CD14-positive monocyte (primary cell): ENCODE results near the gene CXADR. TPM values are rescaled to one million over a fixed set of nuclear protein-coding genes. Genes with fewer than 3 reads are reported as not detected.
"Not testable (repeated sequence)": the region's sequence is repeated elsewhere in the genome, so short reads cannot be mapped to it uniquely, and the experiment has no call there.

Experiments used
- DNase-seq, 3 donors: peaks; one replicate each; pipeline ENCODE4 v3.0.0-alpha.2; 2011 to 2022
- H2AFZ ChIP-seq: 2 replicates; pipeline ENCODE4 v1.6.0; 2012; ENCODE audit warnings: mild to moderate bottlenecking, low read depth, low read length, inconsistent platforms; ENCODE audit not compliant: insufficient read depth, poor library complexity, severe bottlenecking
- H3K27ac ChIP-seq, 2 donors: 1 replicate in 1 of 2; 2 replicates in 1 of 2; pipeline ENCODE4 v1.5.1; 2012 to 2013; ENCODE audit warnings: low read length in 2 of 2, control low read depth in 1 of 2, inconsistent platforms in 1 of 2, low read depth in 1 of 2, mild to moderate bottlenecking in 1 of 2
- H3K27me3 ChIP-seq, 2 donors: one replicate each; pipeline versions ENCODE4 v1.6.0 to v1.6.1; 2011 to 2013; ENCODE audit warnings: low read length in 2 of 2; ENCODE audit not compliant: control insufficient read depth in 2 of 2, insufficient read depth in 2 of 2
- H3K36me3 ChIP-seq, 2 donors: replicated peaks in 1 of 2; 1 replicate in 1 of 2; 2 replicates in 1 of 2; pipeline versions ENCODE4 v1.5.1 to v1.6.1; 2012 to 2013; ENCODE audit warnings: low read length in 2 of 2, control low read depth in 1 of 2, inconsistent platforms in 1 of 2, mild to moderate bottlenecking in 1 of 2; ENCODE audit not compliant: insufficient read depth in 2 of 2, control insufficient read depth in 1 of 2
- H3K4me1 ChIP-seq, 2 donors: 1 replicate in 1 of 2; 2 replicates in 1 of 2; pipeline versions ENCODE4 v1.5.1 to v1.6.1; 2012 to 2013; ENCODE audit warnings: low read length in 2 of 2, control low read depth in 1 of 2, inconsistent platforms in 1 of 2, mild to moderate bottlenecking in 1 of 2, moderate library complexity in 1 of 2; ENCODE audit not compliant: insufficient read depth in 2 of 2, control insufficient read depth in 1 of 2
- H3K4me2 ChIP-seq: replicated peaks from 2 replicates; pipeline ENCODE3; 2012; ENCODE audit warnings: low read length, moderate library complexity, mild to moderate bottlenecking; ENCODE audit not compliant: poor library complexity, severe bottlenecking; ENCODE audit errors: extremely low read depth
- H3K4me3 ChIP-seq, 3 experiments: fragments of 200-600 bp in 1 of 3; sonication (generic) in 1 of 3; replicated peaks in 1 of 3; 1 replicate in 2 of 3; 2 replicates in 1 of 3; pipeline ENCODE4 v1.5.1; 2011 to 2013; ENCODE audit warnings: low read length in 3 of 3, mild to moderate bottlenecking in 3 of 3, control low read depth in 2 of 3, low read depth in 2 of 3, inconsistent platforms in 1 of 3, moderate library complexity in 1 of 3
- H3K79me2 ChIP-seq: 2 replicates; pipeline ENCODE4 v1.6.0; 2012; ENCODE audit warnings: mild to moderate bottlenecking, control low read depth, inconsistent platforms, low read length, moderate library complexity; ENCODE audit not compliant: insufficient read depth
- H3K9ac ChIP-seq: 2 replicates; pipeline ENCODE4 v1.6.0; 2017; ENCODE audit warnings: low read length, mild to moderate bottlenecking; ENCODE audit not compliant: insufficient read depth, poor library complexity, severe bottlenecking
- H3K9me3 ChIP-seq, 2 donors: replicated peaks in 1 of 2; 1 replicate in 1 of 2; 2 replicates in 1 of 2; pipeline versions ENCODE4 v1.5.1 to v1.6.1; 2012 to 2013; ENCODE audit warnings: low read length in 2 of 2, control low read depth in 1 of 2; ENCODE audit not compliant: control insufficient read depth in 1 of 2, insufficient read depth in 1 of 2
- H4K20me1 ChIP-seq: 2 replicates; pipeline ENCODE4 v1.6.0; 2012; ENCODE audit warnings: mild to moderate bottlenecking, low read length, control low read depth, moderate library complexity; ENCODE audit not compliant: insufficient read depth
- H3K27ac Mint-ChIP-seq, 7 donors: one replicate each; pipeline ENCODE4 v1.8.0; 2020; ENCODE audit warnings: mild to moderate bottlenecking in 7 of 7, mixed read lengths in 7 of 7, moderate library complexity in 6 of 7, inconsistent platforms in 2 of 7
- H3K27me3 Mint-ChIP-seq, 3 donors: one replicate each; pipeline ENCODE4 v1.8.0; 2021 to 2022; ENCODE audit warnings: low read depth in 3 of 3, mild to moderate bottlenecking in 3 of 3, mixed read lengths in 3 of 3, moderate library complexity in 3 of 3, inconsistent platforms in 1 of 3
- H3K36me3 Mint-ChIP-seq, 2 donors: one replicate each; pipeline ENCODE4 v1.8.0; 2020; ENCODE audit warnings: mixed read lengths in 2 of 2, inconsistent platforms in 1 of 2, mild to moderate bottlenecking in 1 of 2
- H3K4me1 Mint-ChIP-seq: one replicate; pipeline ENCODE4 v1.8.0; 2020; ENCODE audit warnings: mild to moderate bottlenecking, mixed read lengths
- H3K4me3 Mint-ChIP-seq, 2 donors: one replicate each; pipeline ENCODE4 v1.8.0; 2020; ENCODE audit warnings: mild to moderate bottlenecking in 2 of 2, mixed read lengths in 2 of 2, moderate library complexity in 1 of 2
- H3K9me3 Mint-ChIP-seq, 7 donors: one replicate each; pipeline ENCODE4 v1.8.0; 2020 to 2022; ENCODE audit warnings: mixed read lengths in 7 of 7, mild to moderate bottlenecking in 6 of 7, moderate library complexity in 6 of 7, inconsistent platforms in 2 of 7
- CTCF ChIP-seq: fragments of 200-600 bp; IDR thresholded peaks from one replicate; pipeline ENCODE4 v1.8.0; 2022; ENCODE audit warnings: antibody characterized with exemption, mild to moderate bottlenecking
- WGBS: methylation state at CpG from one replicate; pipeline ENCODE4 v1.1.5; 2013; ENCODE audit warnings: missing lambda C conversion rate; ENCODE audit not compliant: insufficient coverage; 5-methylcytosine and 5-hydroxymethylcytosine counted together
- intact Hi-C, 2 donors: fragments of 100-400 bp; cut with micrococcal nuclease; formaldehyde crosslinking; loops; one replicate each; pipeline versions ENCODE4 v1.15.0 to v1.15.1; 2023
- polyA plus RNA-seq, 3 donors: library from polyadenylated mRNA; depleted of rRNA in 1 of 3; unstranded in 2 of 3; stranded (reverse) in 1 of 3; fragments of 300-500 nt in 2 of 3; fragments of >200 nt in 1 of 3; fragmentation: Illumina TruSeq in 2 of 3; gene quantifications; 1 replicate in 2 of 3; 2 replicates in 1 of 3; pipeline ENCODE4 v1.2.3, GENCODE V29; 2012 to 2021

The CXADR gene
- polyA plus RNA-seq, 3 donors, result not detected

DNA sequence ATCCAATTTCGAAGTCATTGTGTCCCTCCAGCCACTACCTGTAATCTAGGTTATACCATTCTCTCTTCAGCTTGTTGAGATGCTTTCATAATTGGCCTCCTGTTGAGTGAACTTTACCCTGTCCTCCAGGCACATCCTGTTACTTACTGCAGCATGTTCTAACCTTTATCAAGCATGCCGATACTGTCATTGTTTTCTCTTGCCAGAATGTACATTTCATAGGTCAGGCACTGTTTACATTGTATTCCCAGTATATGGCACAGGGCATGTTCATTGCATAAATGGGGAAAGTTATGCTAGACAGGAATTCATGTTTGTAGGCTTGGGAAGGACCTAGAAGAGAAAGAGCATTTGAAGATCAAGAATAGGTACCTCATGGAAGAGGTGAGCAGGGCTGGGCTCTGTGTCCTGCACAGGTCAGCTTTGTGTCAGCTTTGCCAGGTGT, 10.2 kb downstream of the CXADR start:
- Histone ChIP-seq H3K9me3 (no peaks in the 10 kb centered on the region), H3K79me2 (no peaks in the 10 kb centered on the region), H3K4me1 (no peaks in the 10 kb centered on the region), H3K9ac (no peak overlapping the region), H3K27me3 (peaks cover 0 to 7% of the 10 kb centered on the region in 2 donors), H3K4me2 (no peak overlapping the region), H4K20me1 (no peaks in the 10 kb centered on the region), H3K4me3 (no peak overlapping the region), H2AFZ (no peak overlapping the region), H3K27ac (no peak overlapping the region), H3K36me3 (no peaks in the 10 kb centered on the region)
- WGBS, result 88% methylated on average over 1 of the region's 2 CpGs
- intact Hi-C loops, result no loop called here
- H3K9me3 Mint-ChIP-seq, result peaks cover 0 to 2% (median 0%) of the 10 kb centered on the region in 7 donors
- no peak overlapping the region for H3K4me3 Mint-ChIP-seq
- H3K27me3 Mint-ChIP-seq, result peaks cover 12 to 25% (median 14%) of the 10 kb centered on the region in 3 donors
- H3K27ac Mint-ChIP-seq, result no peak overlapping the region
- H3K4me1 Mint-ChIP-seq, result no peaks in the 10 kb centered on the region
- no peaks in the 10 kb centered on the region for H3K36me3 Mint-ChIP-seq
- no peak for DNase-seq
- no peak for TF ChIP-seq CTCF

GRCh38 chr21:17523979-17524494, 11.2 kb downstream of the CXADR start:
- not testable (repeated sequence) for H3K36me3 ChIP-seq

More at GRCh38 chr21:17523979-17524494, 11.2 kb downstream of the CXADR start:
- Mint-ChIP-seq H3K27ac (peak overlapping the region in 1 of 7 donors; percentile 30), H3K27me3 (peaks cover 6 to 25% (median 21%) of the 10 kb centered on the region in 3 donors), H3K4me3 (peak overlapping the region in 1 of 2 donors; percentile 13)
- H3K27ac ChIP-seq, H3K4me1 Mint-ChIP-seq, H3K4me1 ChIP-seq, H4K20me1 ChIP-seq, H3K9me3 Mint-ChIP-seq, H3K36me3 Mint-ChIP-seq, H2AFZ ChIP-seq, H3K4me3 ChIP-seq, DNase-seq, H3K4me2 ChIP-seq, intact Hi-C loops, H3K9ac ChIP-seq, H3K27me3 ChIP-seq, H3K9me3 ChIP-seq, H3K79me2 ChIP-seq: not testable (repeated sequence)
- 96% methylated on average over 2 of the region's 10 CpGs for WGBS
